Astrocyte of the cerebellum (primary cell): ENCODE data around the gene TMPRSS3.

Source experiments
- DNase-seq: peaks from one replicate; pipeline ENCODE4 v3.0.0-alpha.2; 2011; ENCODE audit warnings: low read depth
- H3K4me3 ChIP-seq: 2 replicates; pipeline ENCODE4 v1.5.1; 2011; ENCODE audit warnings: mild to moderate bottlenecking, low read depth, low read length, moderate library complexity
- in situ Hi-C: cut with HindIII; loops from 2 replicates; pipeline ENCODE4 v1.10.0; 2017; ENCODE audit warnings: low sequenced_read_pairs
- TF ChIP-seq, protein P1 (sequence below): IDR thresholded peaks from 2 replicates; pipeline ENCODE4 v1.5.1; 2012; ENCODE audit warnings: low read length, low read depth, moderate library complexity, mild to moderate bottlenecking; ENCODE audit errors: missing control alignments

TMPRSS3 gene

DNA sequence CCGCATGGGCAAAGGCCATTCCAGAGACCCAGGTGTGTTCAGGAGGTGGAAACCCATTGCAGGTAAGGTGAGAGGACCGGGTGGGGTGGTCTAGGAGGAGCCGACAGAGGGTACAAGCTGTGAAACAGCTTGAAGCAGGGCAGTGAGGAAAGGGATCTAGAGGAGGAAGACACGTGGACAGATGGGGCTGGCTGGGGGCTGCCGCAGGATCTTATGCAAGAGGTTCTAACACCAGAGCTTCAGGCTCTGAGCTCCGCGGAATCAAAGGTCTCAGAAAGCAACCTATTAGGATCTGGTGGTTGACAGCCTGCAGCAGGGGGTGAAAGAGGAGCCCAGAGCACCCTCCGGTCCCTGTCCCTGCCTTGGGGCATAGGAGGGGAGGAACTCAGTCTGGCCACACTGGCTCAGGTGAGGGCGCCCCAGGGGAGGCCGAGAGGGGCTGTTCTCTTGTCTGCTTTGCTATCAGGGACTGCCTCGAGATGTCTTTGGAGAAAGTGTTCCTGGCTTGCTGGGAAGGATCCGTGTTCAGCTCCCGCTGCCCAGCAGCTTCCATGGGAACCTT, 31.5 kb downstream of the TMPRSS3 start:
- TF ChIP-seq, protein P1, sequence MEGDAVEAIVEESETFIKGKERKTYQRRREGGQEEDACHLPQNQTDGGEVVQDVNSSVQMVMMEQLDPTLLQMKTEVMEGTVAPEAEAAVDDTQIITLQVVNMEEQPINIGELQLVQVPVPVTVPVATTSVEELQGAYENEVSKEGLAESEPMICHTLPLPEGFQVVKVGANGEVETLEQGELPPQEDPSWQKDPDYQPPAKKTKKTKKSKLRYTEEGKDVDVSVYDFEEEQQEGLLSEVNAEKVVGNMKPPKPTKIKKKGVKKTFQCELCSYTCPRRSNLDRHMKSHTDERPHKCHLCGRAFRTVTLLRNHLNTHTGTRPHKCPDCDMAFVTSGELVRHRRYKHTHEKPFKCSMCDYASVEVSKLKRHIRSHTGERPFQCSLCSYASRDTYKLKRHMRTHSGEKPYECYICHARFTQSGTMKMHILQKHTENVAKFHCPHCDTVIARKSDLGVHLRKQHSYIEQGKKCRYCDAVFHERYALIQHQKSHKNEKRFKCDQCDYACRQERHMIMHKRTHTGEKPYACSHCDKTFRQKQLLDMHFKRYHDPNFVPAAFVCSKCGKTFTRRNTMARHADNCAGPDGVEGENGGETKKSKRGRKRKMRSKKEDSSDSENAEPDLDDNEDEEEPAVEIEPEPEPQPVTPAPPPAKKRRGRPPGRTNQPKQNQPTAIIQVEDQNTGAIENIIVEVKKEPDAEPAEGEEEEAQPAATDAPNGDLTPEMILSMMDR: no peak
- no peak for DNase-seq
- in situ Hi-C loops: no loop called here
- H3K4me3 ChIP-seq: no peak overlapping the region

DNA sequence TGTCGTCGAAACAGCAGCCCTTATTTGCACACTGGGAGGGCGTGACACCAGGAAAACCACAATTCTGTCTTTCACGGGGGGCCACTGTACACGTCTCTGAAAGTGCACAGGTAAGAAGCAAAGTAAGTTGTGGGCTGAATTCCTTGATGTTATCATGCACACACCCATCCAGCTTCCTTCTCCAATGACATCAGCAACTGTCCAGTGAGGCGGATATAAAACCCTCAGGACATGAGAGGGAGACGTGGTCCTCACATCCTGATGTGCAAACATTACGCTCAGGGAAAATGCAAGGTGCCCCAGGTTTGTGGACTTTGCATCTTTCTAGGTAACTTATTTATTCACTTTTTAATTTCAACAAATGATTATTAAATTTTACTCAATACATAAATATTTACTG, 32.5 kb downstream of the TMPRSS3 start:
- in situ Hi-C loops: no loop called here
- DNase-seq: no peak
- TF ChIP-seq, protein P1: no peak
- no peak overlapping the region for H3K4me3 ChIP-seq

DNA sequence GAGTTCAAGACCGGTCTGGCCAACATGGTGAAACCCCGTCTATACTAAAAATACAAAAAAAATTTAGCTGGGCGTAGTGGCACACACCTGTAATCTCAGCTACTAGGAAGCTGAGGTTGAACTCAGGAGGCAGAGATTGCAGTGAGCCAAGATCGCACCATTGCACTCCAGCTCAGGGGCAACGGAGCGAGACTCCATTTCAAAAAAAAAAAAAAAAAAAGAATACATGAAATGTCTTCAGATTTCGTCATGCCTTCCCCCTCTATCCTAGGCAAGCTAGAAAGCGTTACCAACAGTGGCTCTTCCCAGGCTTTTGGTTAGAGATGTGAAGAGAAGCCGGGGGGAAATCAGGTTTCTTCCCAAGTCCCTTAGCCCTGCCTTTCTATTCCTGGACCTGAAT, 33.2 kb downstream of the TMPRSS3 start:
- no peak overlapping the region for H3K4me3 ChIP-seq
- in situ Hi-C loops: no loop called here
- TF ChIP-seq, protein P1: no peak

DNA sequence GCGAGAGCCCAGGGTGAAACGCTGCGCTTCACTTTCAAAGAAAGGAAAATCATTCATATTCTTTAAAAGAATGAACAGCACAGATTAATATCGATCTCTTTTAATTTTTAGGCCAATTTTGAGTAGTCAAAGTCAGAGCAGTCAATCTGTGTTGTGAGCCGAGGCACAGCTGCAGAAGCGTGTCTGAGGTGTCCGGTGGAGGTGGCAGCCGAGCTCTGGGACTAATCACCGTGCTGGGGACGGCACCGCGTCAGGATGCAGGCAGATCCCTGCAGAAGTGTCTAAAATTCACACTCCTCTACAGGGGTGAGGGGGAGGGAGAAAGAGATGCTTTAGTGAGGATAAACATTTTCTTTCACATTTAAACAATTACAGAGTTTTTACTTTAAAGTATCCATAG, 33.7 kb downstream of the TMPRSS3 start:
- in situ Hi-C loops: no loop called here
- TF ChIP-seq, protein P1: no peak
- no peak overlapping the region for H3K4me3 ChIP-seq
- DNase-seq: no peak

More for the DNA sequence above, 33.2 kb downstream of the TMPRSS3 start:
- DNase-seq: no peak

DNA sequence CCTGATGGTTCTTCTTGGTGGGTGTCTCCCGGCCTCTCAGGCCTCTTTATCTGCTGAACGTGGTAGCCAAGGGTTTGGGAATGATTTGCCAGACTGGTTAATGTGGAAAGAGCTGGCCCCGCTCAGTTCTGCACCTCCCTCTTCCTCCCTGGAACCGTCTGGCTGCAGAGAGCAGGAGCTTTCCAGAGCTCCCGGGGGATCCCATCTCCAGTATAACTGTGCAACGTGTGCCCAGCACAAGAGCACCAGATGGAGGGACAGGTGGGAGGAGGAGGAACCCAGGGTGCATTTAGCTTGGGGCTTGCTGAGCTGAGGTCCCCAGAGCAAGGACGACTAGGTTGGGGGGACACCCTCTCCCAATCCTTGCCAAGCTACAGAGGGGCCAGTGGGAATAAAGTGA, 34.6 kb downstream of the TMPRSS3 start:
- in situ Hi-C loops: no loop called here
- DNase-seq: no peak
- TF ChIP-seq, protein P1: no peak
- no peak overlapping the region for H3K4me3 ChIP-seq

DNA sequence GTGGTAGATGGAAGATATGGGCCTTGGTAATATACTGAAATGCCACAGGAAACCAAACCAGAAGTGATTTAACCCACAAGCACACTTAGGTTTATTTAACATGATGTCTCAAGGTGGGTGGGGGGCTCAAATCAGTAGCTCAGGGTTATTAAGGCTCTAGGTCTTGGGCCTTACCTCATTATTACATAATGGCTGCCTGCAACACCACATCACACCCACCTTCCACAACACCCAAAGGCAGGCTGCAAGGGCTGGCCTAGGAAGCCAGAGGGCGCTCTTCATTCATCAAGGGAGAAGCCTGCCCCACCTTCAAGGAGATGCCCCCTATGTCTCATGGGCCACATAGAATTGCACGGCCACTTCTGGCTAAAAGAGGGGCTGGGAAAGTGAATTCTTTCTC, 35.5 kb downstream of the TMPRSS3 start:
- no peak overlapping the region for H3K4me3 ChIP-seq
- TF ChIP-seq, protein P1: no peak
- no peak for DNase-seq
- in situ Hi-C loops: no loop called here
